ENCODE data around the gene OR10H1.
"Not testable (repeated sequence)": the region's sequence is repeated elsewhere in the genome, so short reads cannot be mapped to it uniquely, and the experiment has no call there.

The OR10H1 gene, protein sequence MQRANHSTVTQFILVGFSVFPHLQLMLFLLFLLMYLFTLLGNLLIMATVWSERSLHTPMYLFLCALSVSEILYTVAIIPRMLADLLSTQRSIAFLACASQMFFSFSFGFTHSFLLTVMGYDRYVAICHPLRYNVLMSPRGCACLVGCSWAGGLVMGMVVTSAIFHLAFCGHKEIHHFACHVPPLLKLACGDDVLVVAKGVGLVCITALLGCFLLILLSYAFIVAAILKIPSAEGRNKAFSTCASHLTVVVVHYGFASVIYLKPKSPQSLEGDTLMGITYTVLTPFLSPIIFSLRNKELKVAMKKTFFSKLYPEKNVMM

GRCh38 chr19:15815306-15815705 lies at the start of gene OR10H1:
Gene OR10H1, minus strand, starts transcription at chr19:15815664. Its CDS starts 7,627 bp downstream, at chr19:15808037.
- no peak for DNase-seq (ENCODE audit: low read depth in 3 of 3)

- no peak for DNase-seq (ENCODE audit: low read depth in 3 of 3)
These were observed 49.4 kb upstream of the OR10H1 start for GRCh38 chr19:15864824-15865223.

DNA sequence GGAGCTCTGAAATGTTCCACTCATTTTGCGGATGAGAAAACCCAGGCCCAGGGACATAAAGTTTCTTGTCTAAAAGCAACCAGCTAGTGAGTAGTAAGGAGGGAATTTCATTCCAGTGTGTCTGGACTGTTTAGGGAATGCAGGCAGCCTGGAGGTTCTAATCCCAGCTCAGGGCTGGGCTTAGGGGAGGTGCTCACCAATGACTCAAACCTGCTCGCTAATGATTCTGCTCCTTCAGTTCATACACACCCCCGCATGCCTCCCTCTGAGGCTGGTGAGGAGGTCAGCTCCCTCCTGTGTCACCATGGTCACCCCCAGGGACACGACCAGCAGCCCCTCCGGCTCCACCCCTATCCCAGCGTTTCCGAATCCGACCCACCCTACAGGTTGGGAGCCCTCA lies 47.8 kb upstream of the OR10H1 start:
- no peak for DNase-seq (ENCODE audit: low read depth in 3 of 3)

DNA sequence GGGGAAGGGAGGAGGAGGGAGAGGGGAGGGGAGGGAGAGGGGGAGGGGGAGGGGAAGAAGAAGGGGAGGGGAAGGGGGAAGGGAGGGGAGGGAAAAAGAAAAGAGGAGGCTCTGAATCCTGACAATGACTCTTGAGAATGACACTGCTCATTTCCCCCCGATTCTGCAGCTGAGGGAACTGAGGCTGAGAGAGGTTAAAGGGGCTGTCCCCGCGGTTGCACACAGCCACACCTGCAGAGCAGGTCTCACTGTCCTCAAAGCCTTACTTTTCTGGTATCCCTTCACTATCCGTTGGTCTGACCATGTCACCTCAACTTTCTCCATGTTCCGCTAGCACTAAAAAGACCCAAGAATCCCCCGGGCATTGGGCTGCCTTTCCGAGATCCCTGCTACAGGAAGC lies 47.0 kb upstream of the OR10H1 start:
- no peak for DNase-seq (ENCODE audit: low read depth in 3 of 3)

GRCh38 chr19:15860522-15860921 lies 45.1 kb upstream of the OR10H1 start:
- no peak for DNase-seq (ENCODE audit: low read depth in 3 of 3)

DNA sequence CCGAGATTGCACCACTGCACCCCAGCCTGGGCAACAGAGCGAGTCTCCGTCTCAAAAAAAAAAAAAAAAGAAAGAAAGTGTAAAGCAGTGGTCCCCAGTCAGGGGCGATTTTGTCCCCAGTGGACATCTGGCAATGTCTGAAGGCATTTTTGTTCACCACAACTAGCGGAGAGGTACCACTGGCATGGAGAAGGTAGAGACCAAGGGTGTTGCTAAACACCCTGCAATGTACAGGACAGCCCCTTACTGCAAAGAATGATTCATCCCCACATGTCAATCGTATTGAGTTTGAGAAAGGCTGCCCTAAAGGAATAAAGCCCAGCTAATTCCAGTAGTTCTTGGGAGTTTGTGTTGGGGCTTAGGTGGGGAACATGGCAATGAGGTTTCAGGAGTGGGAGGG lies 43.7 kb upstream of the OR10H1 start:
- no peak for DNase-seq (ENCODE audit: low read depth in 3 of 3)

GRCh38 chr19:15850385-15850784 lies 34.9 kb upstream of the OR10H1 start:
- DNase-seq (ENCODE audit: low read depth in 3 of 3) = no peak

GRCh38 chr19:15846923-15847322 lies 31.5 kb upstream of the OR10H1 start:
- no peak for DNase-seq (ENCODE audit: low read depth in 3 of 3)

- DNase-seq (ENCODE audit: low read depth in 3 of 3) = not testable (repeated sequence)
These were observed 28.4 kb upstream of the OR10H1 start for GRCh38 chr19:15843894-15844222.

DNA sequence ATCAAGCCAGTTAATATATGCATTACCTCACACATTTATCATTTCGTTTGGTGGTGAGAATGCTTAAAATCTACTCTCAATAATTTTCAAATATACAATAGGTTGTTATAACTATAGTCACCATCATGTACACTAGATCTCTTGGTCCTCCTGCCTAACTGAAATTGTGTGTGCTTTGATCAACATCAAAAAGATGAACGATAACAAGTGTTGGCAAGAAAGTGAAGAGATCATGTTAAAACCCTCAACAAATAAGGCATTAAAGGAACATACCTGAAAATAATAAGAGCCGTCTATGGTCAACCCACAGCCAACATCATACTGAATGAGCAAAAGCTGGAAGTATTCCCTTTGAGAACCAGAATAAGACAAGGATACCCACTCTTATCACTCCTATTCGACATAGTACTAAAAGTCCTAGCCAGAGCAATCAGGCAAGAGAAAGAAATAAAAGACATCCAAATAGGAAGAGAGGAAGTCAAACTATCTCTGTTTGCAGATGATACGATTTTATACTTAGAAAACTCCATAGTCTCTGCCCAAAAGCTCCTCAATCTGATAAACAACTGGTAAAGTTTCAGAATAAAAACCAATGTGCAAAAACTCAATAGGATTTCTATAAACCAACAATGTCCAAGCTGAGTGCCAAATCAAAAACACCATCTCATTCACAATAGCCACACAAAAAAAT lies 27.9 kb upstream of the OR10H1 start:
- DNase-seq (ENCODE audit: low read depth in 3 of 3) = no peak

DNA sequence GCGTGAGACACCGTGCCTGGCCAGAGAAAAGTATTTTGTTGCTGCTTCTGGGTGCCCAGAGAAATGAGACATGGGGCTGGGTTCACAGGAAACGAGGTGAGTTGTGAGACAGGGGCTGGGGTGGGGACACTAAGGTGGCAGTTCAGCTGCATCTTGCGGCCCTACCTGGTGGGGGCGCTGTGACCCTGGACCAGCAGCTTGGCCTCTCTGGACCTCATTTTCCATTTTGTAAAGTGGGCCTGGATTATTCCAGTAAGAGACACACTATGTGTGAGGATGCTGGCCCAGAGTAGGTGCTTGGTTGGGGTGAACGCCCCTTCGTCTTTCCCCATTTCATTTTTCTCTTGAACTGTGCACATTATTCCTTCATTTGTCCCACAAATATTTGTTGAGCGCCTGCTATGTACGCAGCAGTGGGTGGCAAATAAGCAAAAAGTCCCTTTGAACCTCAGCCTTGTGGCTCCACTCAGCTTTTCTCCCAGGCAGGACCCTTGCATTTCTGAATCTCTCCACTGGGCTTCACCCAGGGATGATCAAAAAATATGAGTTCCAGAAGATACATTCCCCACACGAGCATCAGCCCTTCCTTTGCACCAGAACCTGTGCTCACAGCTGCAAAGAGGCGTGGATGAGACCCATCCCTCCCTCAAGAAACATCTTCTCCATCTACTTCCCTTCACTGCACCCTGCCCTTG lies 26.6 kb upstream of the OR10H1 start:
- DNase-seq (ENCODE audit: low read depth in 3 of 3) = no peak

DNA sequence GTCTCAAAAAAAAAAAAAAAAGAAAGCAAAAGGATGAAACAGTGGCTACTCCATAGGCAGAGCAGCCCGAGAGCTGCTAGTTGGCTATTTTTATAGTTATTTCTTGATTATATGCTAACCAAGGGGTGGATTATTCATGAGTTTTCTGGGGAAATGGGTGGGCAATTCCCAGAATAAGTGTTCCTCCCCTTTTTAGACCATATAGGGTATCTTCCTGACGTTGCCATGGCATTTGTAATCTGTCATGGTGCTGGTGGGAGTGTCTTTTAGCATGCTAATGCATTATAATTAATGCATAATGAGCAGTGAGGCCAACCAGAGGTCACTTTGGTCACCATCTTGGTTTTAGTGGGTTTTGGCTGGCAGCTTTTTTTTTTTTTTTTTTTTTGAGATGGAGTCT lies 25.4 kb upstream of the OR10H1 start:
- no peak for DNase-seq (ENCODE audit: low read depth in 3 of 3)

DNA sequence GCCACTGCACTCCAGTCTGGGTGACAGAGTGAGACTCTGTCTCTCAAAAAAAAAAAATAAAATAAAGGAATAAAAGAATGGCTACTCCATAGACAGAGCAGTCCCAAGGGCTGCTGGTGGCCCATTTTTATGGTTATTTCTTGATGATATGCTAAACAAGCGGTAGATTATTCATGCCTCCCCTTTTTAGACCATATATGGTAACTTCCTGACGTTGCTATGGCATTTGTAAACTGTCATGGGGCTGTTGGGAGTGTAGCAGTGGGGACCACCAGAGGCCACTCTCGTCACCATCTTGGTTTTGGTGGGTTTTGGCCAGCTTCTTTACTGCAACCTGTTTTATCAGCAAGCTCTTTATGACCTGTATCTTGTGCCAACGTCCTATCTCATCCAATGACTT lies 24.4 kb upstream of the OR10H1 start:
- not testable (repeated sequence) for DNase-seq (ENCODE audit: low read depth in 3 of 3)

GRCh38 chr19:15838351-15838750 lies 22.9 kb upstream of the OR10H1 start:
- no peak for DNase-seq (ENCODE audit: low read depth in 3 of 3)

DNA sequence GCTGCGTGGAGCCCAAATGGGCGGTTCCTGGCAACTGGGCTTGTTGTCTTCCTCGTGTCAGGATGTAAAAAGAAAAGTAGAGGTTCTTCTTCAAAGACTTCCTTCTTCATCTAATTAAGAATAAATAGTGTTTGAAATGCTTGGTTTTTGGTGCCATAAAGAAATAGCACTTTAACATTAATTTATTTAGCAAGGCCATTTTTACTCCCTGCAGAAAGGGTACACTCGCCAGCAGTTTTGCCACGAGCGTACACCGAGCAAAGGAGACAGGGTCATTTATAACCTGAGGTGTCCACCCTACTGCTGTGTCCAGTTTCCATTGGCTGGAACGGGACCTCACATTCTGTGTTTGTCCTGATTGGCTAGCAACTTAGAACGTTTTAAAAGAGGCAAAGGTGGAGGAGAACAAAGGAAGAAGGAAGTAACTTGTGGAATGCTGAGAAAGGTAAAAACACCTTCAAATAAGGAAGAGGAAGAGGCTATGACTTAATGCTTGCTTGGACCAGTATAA lies 21.8 kb upstream of the OR10H1 start:
- peak in 2 of 3 donors; percentile 0 to 4 for DNase-seq (ENCODE audit: low read depth in 3 of 3)

DNA sequence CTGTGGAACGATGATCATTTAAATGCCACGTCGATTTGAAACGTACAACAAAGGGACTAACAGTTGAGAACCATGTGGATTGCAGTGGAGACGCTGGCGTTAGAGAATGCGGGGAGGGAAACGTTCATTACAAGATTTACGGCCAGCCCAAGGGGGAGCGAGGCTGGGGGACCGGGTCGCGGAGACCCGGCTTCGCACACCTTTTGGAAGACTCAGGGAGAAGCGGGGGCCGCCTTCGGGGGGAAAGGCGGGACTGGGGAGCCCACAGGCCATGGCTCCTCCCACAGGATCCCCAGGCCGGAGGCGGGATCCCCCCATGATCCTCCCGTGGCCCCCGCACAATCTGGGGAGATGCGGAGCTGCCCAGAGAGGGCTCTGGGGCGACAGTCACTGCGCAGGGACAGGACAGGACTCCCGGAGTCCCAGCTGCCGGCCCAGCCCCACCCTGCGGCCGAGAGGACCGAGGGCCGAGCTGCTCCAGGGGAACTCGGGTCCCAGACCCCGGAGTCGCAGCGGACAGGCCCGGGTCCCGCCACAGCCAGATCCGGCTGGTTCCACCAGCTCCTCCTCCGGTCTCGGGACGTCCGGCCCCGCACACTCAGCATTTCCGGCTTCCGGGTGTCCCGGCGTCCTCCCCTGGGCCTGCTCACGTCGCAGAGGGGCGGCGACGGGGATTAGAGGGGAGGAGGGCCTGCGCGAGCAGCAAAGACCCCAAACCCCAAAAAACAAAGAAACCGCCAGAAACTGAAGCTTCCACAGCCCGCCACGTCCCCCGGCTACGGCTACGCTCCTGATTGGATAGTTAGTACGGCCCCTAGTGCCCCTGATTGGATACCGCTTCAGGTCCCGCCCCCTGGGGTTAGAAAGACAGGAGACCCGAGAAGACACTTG lies 21.1 kb upstream of the OR10H1 start:
- DNase-seq (ENCODE audit: low read depth in 3 of 3) = peak; percentile 88 to 95 (median 89)

- DNase-seq (ENCODE audit: low read depth in 3 of 3) = peak; percentile 5 to 21 (median 12)
These were observed 20.3 kb upstream of the OR10H1 start for GRCh38 chr19:15835565-15836329.

- not testable (repeated sequence) for DNase-seq (ENCODE audit: low read depth in 3 of 3)
These were observed 18.8 kb upstream of the OR10H1 start for GRCh38 chr19:15834232-15834631.

DNA sequence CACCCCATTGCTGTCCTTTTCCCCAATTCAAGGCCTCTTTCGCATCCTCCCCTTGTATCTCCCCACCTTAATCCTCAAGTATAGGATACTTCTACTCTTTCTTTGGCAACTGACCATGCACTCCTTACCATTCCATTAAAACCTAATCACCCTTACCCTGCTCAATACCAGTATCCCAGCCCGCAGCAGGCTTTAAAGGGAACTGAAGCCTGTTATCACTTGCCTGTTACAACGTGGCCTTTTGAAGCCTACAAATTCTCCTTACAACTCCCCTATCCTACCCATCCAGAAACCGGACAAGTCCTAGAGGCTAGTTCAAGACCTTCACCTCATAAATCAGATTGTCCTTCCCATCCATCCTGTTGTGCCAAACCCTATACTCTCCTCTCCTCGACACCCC lies 16.2 kb upstream of the OR10H1 start:
- no peak for DNase-seq (ENCODE audit: low read depth in 3 of 3)

DNA sequence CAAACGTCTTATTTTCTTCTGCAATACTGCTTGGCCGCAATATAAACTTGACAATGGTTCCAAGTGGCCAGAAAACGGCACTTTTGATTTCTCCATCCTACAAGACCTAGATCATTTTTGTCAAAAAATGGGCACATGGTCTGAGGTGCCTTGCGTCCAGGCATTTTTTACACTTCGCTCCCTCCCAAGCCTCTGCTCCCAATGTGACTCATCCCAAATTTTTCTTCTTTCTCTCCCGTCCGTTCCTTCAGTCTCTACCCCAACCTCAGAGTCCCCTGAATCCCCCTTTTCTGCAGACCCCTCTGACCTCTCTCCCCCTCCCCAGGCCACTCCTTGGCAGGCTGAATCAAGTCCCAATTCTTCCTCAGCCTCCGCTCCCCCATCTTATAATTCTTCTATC lies 14.3 kb upstream of the OR10H1 start:
- no peak for DNase-seq (ENCODE audit: low read depth in 3 of 3)

DNA sequence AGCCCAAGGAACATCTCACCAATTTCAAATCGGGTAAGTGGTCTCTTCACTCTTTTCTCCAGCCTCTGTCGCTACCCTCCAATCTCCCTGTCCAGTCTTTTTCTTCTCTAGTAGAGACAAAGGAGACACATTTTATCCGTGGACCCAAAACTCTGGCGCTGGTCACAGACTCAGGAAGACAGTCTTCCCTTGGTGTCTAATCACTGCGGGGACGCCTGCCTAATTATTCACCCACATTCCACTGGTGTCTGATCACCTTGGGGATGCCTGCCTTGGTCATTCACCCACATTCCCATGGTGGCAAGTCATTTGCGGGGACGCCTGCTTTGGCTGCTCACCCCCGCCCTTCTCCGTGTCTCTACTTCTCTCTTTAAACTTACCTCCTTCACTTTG lies 13.8 kb upstream of the OR10H1 start:
- no peak for DNase-seq (ENCODE audit: low read depth in 3 of 3)

Data from stimulated activated CD4-positive, alpha-beta T cell treated with anti-CD3 and anti-CD28 coated beads, TNF-alpha, amount 100 ng/mL, for 48 hours (primary cell).